Measurements from ENCODE around the gene KCNT2. TPM values are rescaled to one million over a fixed set of nuclear protein-coding genes. Genes with fewer than 3 reads are reported as not detected.

The KCNT2 gene
- total RNA-seq (ENCODE audit: low replicate concordance), result 24.1 and 29.8 TPM in 2 replicates

DNA sequence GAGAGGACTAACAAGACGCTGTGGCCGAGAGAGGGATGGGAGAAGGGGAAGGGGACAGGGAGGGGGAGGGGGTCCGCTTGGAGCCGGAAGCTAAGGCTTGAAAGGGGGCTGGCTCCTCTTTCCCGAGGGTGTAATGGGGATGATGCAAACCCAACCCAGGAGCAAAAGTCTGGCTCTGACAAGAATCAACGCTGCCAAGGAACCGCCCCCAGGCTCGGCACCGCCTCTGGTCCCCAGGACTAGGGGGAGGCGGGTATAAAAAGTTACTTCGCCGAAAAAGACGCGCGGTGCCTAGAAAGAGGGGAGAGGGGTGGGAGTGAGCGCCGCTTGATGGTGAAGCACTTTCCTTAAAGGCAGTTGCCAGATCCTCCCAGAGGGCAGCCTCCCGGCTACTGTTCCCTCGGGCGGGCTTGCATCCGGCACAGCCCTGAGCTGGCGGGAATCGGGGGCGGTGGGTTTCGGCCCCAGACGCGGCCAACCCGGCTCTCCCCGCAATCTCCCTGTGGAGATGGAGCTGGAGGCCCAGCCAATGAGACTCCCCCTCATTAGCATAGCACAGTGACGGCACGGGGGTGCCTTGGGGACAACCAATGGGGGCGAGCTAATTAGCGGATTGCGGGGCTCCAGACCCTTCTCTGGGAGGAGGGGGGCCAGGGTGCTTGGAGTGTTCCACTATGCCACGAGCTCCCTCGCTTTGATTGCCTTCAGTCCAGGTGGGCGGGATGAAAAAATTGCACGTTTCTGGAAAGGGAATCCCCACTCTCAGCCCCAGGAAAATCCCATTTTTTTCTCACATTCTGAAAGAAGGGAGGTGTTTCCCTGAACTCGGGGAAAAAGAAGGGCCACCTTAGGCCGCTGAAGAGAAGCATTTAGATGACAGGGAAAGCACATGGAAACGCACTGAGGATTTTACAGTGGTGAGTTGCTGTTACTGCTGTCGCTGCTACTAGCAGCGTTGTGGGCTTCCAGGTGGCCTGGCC, at the start of gene KCNT2:
Gene KCNT2, minus strand, starts transcription at position 51 of the 980 bp plus-strand sequence. CDS start 131 bp downstream, outside the sequence.
- peaks cover 27% of the 10 kb centered on the region for H3K4me1 ChIP-seq
- peak within 1 kb of the TSS; percentile 95 for H3K27ac ChIP-seq
- Mint-ChIP-seq H3K36me3 (peaks cover 7% of the 10 kb centered on the region), H3K4me3 (peak within 1 kb of the TSS; percentile 99), H3K9me3 (no peaks in the 10 kb centered on the region), H3K27ac (peak within 1 kb of the TSS; percentile 96), H3K27me3 (ENCODE audit: insufficient read depth, low read depth) (peaks cover 2% of the 10 kb centered on the region), H3K4me1 (peaks cover 16% of the 10 kb centered on the region)
- H3K4me3 ChIP-seq, result peak within 1 kb of the TSS; percentile 91
- H2AFZ ChIP-seq (replicated peaks), result peak within 1 kb of the TSS; percentile 97
- H3K27me3 ChIP-seq, result no peaks in the 10 kb centered on the region
- H4K20me1 ChIP-seq (ENCODE audit: low read depth), result no peaks in the 10 kb centered on the region
- H3K79me2 ChIP-seq (ENCODE audit: low read depth), result peaks cover 44% of the 10 kb centered on the region
- peak within 1 kb of the TSS; percentile 93 for H3K4me2 ChIP-seq
- TF ChIP-seq EZH2 (IDR thresholded peaks at IDR 0.05) (no peak), EZH2phosphoT487 (IDR thresholded peaks at IDR 0.05) (no peak)
- TF ChIP-seq, protein P1, sequence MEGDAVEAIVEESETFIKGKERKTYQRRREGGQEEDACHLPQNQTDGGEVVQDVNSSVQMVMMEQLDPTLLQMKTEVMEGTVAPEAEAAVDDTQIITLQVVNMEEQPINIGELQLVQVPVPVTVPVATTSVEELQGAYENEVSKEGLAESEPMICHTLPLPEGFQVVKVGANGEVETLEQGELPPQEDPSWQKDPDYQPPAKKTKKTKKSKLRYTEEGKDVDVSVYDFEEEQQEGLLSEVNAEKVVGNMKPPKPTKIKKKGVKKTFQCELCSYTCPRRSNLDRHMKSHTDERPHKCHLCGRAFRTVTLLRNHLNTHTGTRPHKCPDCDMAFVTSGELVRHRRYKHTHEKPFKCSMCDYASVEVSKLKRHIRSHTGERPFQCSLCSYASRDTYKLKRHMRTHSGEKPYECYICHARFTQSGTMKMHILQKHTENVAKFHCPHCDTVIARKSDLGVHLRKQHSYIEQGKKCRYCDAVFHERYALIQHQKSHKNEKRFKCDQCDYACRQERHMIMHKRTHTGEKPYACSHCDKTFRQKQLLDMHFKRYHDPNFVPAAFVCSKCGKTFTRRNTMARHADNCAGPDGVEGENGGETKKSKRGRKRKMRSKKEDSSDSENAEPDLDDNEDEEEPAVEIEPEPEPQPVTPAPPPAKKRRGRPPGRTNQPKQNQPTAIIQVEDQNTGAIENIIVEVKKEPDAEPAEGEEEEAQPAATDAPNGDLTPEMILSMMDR (IDR thresholded peaks at IDR 0.05), result peak; percentile 39
- peak within 1 kb of the TSS; percentile 80 for H3K9ac ChIP-seq
- H3F3A ChIP-seq (ENCODE audit: low read depth), result peaks cover 29% of the 10 kb centered on the region
- H3K9me3 ChIP-seq (ENCODE audit: low read depth), result no peaks in the 10 kb centered on the region
- H3K36me3 ChIP-seq, result no peaks in the 10 kb centered on the region
- peak; percentile 97 for DNase-seq (ENCODE audit: low spot score)

- Histone ChIP-seq H2AFZ (replicated peaks) (no peak overlapping the region), H3K36me3 (no peaks in the 10 kb centered on the region)
- no peak overlapping the region for H3K4me3 Mint-ChIP-seq
These were observed 47.3 kb upstream of the KCNT2 start for GRCh38 chr1:196655494-196655893.

DNA sequence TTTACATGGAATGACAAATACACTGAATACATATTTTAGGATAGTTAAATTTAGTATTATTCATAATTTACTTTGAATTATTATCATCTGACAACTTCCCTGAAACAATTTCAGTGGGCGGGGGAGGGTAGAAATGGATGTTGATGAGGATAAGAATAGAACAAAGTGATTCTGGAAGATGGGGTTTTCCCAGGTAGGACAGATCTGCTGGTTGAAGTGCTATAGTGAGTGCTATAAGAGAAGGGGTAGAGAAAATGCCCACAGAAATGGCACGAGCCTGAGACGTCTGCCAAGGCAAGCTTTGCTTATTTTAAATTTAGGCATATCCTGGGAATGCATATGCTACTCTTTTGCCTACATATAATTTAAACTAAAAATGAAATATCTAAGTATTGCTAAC, 46.8 kb upstream of the KCNT2 start:
- Histone ChIP-seq H3K4me2 (no peak overlapping the region), H3K4me3 (no peak overlapping the region), H3K36me3 (no peaks in the 10 kb centered on the region), H3K79me2 (ENCODE audit: low read depth) (no peaks in the 10 kb centered on the region), H2AFZ (replicated peaks) (no peak overlapping the region), H3K27me3 (no peaks in the 10 kb centered on the region), H4K20me1 (ENCODE audit: low read depth) (no peaks in the 10 kb centered on the region), H3K4me1 (no peaks in the 10 kb centered on the region), H3K27ac (no peak overlapping the region), H3K9ac (no peak overlapping the region), H3K9me3 (ENCODE audit: low read depth) (no peaks in the 10 kb centered on the region), H3F3A (ENCODE audit: low read depth) (no peaks in the 10 kb centered on the region)
- Mint-ChIP-seq H3K4me1 (no peaks in the 10 kb centered on the region), H3K27me3 (ENCODE audit: insufficient read depth, low read depth) (no peaks in the 10 kb centered on the region), H3K9me3 (no peaks in the 10 kb centered on the region), H3K36me3 (no peaks in the 10 kb centered on the region), H3K27ac (no peak overlapping the region), H3K4me3 (no peak overlapping the region)
- no peak for DNase-seq (ENCODE audit: low spot score)
- TF ChIP-seq EZH2 (IDR thresholded peaks at IDR 0.05), result no peak

More at GRCh38 chr1:196655494-196655893, 47.3 kb upstream of the KCNT2 start:
- Histone ChIP-seq H3K9ac (no peak overlapping the region), H3K4me1 (no peaks in the 10 kb centered on the region), H3K79me2 (ENCODE audit: low read depth) (no peaks in the 10 kb centered on the region), H3K4me2 (no peak overlapping the region), H3K27me3 (no peaks in the 10 kb centered on the region), H4K20me1 (ENCODE audit: low read depth) (no peaks in the 10 kb centered on the region), H3F3A (ENCODE audit: low read depth) (no peaks in the 10 kb centered on the region), H3K27ac (no peak overlapping the region), H3K4me3 (no peak overlapping the region), H3K9me3 (ENCODE audit: low read depth) (no peaks in the 10 kb centered on the region)
- no peaks in the 10 kb centered on the region for H3K36me3 Mint-ChIP-seq
- no peaks in the 10 kb centered on the region for H3K4me1 Mint-ChIP-seq
- DNase-seq (ENCODE audit: low spot score), result no peak
- H3K27ac Mint-ChIP-seq, result no peak overlapping the region
- TF ChIP-seq EZH2phosphoT487 (IDR thresholded peaks at IDR 0.05), result no peak
- no peak for TF ChIP-seq EZH2 (IDR thresholded peaks at IDR 0.05)
- TF ChIP-seq, protein P1 (IDR thresholded peaks at IDR 0.05), result no peak
- no peaks in the 10 kb centered on the region for H3K9me3 Mint-ChIP-seq
- no peaks in the 10 kb centered on the region for H3K27me3 Mint-ChIP-seq (ENCODE audit: insufficient read depth, low read depth)

DNA sequence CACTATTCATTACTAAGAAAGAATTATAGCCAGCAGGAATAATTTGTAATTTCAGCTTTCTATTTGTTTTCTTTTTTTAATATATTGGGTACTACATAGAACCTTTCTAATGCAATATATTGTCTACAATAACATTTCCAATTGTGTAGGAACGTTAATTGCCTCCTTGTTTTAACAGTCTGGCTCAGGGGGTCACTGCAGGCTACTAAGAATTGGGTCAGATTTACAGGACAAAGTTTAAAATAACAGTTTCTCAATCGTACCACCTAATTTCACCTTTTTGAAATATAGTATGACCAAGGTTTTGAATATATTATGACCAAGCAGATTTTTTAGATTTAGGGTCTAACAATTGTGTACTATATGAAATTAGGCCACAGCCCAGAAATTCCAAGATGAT, 46.0 kb upstream of the KCNT2 start:
- H4K20me1 ChIP-seq (ENCODE audit: low read depth), result no peaks in the 10 kb centered on the region
- H3F3A ChIP-seq (ENCODE audit: low read depth), result no peaks in the 10 kb centered on the region
- Mint-ChIP-seq H3K9me3 (no peaks in the 10 kb centered on the region), H3K27ac (no peak overlapping the region), H3K4me1 (no peaks in the 10 kb centered on the region), H3K4me3 (no peak overlapping the region), H3K36me3 (no peaks in the 10 kb centered on the region), H3K27me3 (ENCODE audit: insufficient read depth, low read depth) (no peaks in the 10 kb centered on the region)
- no peaks in the 10 kb centered on the region for H3K79me2 ChIP-seq (ENCODE audit: low read depth)
- DNase-seq (ENCODE audit: low spot score), result no peak
- no peaks in the 10 kb centered on the region for H3K36me3 ChIP-seq
- no peak overlapping the region for H3K4me3 ChIP-seq
- no peak for TF ChIP-seq EZH2phosphoT487 (IDR thresholded peaks at IDR 0.05)
- TF ChIP-seq, protein P1 (IDR thresholded peaks at IDR 0.05), result no peak
- no peak for TF ChIP-seq EZH2 (IDR thresholded peaks at IDR 0.05)
- H2AFZ ChIP-seq (replicated peaks), result no peak overlapping the region
- no peak overlapping the region for H3K27ac ChIP-seq
- H3K27me3 ChIP-seq, result no peaks in the 10 kb centered on the region
- H3K9ac ChIP-seq, result no peak overlapping the region
- no peaks in the 10 kb centered on the region for H3K4me1 ChIP-seq
- H3K9me3 ChIP-seq (ENCODE audit: low read depth), result no peaks in the 10 kb centered on the region
- no peak overlapping the region for H3K4me2 ChIP-seq

Data from neural progenitor cell (in vitro differentiated cells).